ENCODE results near the gene MEF2C. TPM values are rescaled to one million over a fixed set of nuclear protein-coding genes. Genes with fewer than 3 reads are reported as not detected.

The MEF2C gene
- total RNA-seq, 1 donor: 30.0 TPM

DNA sequence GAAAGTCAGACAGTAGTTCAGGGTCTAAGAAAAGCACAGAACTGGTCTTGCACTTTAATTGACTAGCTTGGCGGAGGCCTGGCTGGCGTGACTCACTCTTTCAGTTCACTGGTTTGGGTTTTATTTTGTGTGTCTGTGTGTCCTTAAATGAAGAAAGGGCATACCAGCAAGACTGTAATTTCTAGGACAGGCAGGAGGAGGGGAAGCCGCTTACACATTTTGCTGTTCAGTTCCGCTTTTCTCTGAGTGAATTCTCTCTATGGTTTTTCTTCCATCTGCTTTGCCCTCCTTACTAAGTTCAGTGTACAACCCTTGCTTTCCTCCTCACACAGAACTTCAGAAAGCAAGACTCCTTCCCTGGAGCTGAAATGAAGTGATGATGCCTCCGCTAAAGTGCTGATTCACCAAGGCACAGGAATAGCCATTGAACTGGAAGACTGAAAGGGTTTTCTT, 150.8 kb downstream of the MEF2C start:
- Histone ChIP-seq H3K9me3 (ENCODE audit: low read depth, low read length) (no peaks in the 10 kb centered on the region), H3K27me3 (ENCODE audit: insufficient read depth, low read length) (no peaks in the 10 kb centered on the region), H3K4me3 (ENCODE audit: low read length) (no peak overlapping the region), H3K4me1 (ENCODE audit: insufficient read depth, low read length) (peaks cover 28% of the 10 kb centered on the region)

DNA sequence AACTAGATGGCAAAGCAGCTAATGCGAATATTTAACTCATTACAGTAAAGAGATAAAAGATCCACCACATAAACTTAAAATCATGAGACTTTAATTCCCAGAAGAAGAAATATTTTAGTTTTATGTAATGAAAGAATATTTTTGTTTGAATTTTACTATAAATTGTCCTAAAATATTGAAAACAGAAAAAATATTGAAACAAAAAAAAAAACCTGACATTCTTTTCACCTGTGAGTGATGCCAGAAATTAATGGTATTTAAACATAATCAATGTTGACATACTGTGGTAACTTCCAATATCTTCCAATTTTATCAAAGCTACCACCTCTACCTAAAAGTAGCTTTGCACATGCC, 153.2 kb downstream of the MEF2C start:
- Histone ChIP-seq H3K27me3 (ENCODE audit: insufficient read depth, low read length) (no peaks in the 10 kb centered on the region), H3K9me3 (ENCODE audit: low read depth, low read length) (no peaks in the 10 kb centered on the region), H3K4me1 (ENCODE audit: insufficient read depth, low read length) (peaks cover 23% of the 10 kb centered on the region), H3K4me3 (ENCODE audit: low read length) (no peak overlapping the region)

DNA sequence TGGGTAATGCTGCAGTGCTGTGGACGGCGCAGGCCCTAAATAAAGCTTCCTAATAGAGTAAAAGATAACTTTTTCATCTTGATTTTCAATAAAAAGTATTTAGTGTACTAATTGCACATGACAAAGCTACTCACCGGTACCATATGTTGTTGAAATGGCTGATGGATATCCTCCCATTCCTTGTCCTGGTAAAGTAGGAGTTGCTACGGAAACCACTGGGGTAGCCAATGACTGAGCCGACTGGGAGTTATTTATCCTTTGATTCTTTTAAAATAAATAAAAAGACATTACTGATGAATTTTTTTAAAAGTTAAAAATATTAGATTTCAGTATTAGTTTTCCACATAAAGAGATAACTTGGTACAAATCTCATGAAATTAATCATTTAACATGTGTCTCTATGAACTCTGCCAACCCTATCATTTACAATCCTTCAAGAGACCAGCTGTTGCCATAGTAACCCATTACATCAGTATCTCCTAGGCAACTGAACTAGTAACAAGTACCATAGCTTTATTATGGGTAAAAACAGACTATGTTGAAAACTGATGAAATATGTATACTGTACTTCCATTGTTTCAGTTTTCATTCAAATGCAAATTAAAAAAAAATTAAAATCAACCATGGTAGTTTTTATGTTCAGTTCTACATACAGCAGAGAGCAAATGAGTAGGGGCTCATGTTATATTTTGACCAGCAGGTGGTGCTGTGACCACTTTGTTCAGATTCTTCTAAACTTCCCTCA, 153.7 kb downstream of the MEF2C start:
- Histone ChIP-seq H3K27me3 (ENCODE audit: insufficient read depth, low read length) (no peaks in the 10 kb centered on the region), H3K4me3 (ENCODE audit: low read length) (no peak overlapping the region), H3K9me3 (ENCODE audit: low read depth, low read length) (no peaks in the 10 kb centered on the region), H3K4me1 (ENCODE audit: insufficient read depth, low read length) (peaks cover 22% of the 10 kb centered on the region)

- Histone ChIP-seq H3K4me3 (ENCODE audit: low read length) (no peak overlapping the region), H3K9me3 (ENCODE audit: low read depth, low read length) (no peaks in the 10 kb centered on the region), H3K27me3 (ENCODE audit: insufficient read depth, low read length) (no peaks in the 10 kb centered on the region), H3K4me1 (ENCODE audit: insufficient read depth, low read length) (peaks cover 13% of the 10 kb centered on the region)
These were observed 155.2 kb downstream of the MEF2C start for GRCh38 chr5:88727705-88728313.

DNA sequence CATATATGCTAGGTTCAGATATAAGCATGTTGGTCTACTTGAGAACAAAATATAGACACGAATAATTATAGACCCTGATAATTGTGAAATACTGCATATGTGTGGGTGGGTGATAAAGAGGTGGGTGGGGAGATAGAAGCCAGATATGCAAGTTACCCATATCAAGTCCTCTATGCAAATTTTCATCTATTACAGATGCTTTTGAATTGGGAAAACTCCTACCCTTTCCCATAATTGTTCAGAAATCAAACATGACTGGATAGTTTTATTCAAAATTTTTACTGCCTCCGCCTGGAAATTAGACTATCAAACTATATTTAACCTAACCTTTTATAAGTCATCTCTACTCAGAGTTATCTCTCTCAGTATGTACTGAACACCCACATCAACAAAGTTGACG, 157.5 kb downstream of the MEF2C start:
- no peaks in the 10 kb centered on the region for H3K9me3 ChIP-seq (ENCODE audit: low read depth, low read length)

GRCh38 chr5:88724201-88724600, 158.8 kb downstream of the MEF2C start:
- no peaks in the 10 kb centered on the region for H3K9me3 ChIP-seq (ENCODE audit: low read depth, low read length)
- H3K27me3 ChIP-seq (ENCODE audit: insufficient read depth, low read length): no peaks in the 10 kb centered on the region
- H3K4me1 ChIP-seq (ENCODE audit: insufficient read depth, low read length): no peaks in the 10 kb centered on the region
- no peak overlapping the region for H3K4me3 ChIP-seq (ENCODE audit: low read length)

More for the DNA sequence above, 157.5 kb downstream of the MEF2C start:
- Histone ChIP-seq H3K27me3 (ENCODE audit: insufficient read depth, low read length) (no peaks in the 10 kb centered on the region), H3K4me1 (ENCODE audit: insufficient read depth, low read length) (no peaks in the 10 kb centered on the region), H3K4me3 (ENCODE audit: low read length) (no peak overlapping the region)

DNA sequence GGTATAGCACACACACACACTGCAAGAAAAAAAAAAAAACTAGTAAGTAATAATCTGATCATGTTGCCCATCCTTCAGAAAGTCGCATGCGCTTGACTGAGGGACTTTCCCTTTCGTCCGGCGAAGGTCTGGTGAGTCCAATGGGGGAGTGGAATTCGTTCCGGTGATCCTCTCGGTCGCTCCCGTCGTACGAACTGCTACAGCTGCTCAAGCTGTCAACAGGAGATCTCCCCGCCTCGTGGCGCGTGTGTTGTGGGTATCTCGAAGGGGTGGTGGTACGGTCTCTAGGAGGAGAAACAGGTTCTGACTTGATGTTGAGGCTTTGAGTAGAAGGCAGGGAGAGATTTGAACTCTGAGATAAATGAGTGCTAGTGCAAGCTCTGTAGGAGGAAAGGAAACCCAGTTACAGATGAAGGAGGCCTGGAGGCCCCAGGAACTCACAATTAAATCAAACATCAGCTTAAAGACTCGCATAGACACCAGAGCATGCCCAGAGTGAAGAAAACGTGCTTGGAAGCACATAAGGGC, 160.4 kb downstream of the MEF2C start:
- no peaks in the 10 kb centered on the region for H3K9me3 ChIP-seq (ENCODE audit: low read depth, low read length)
- H3K4me3 ChIP-seq (ENCODE audit: low read length): no peak overlapping the region
- H3K4me1 ChIP-seq (ENCODE audit: insufficient read depth, low read length): no peaks in the 10 kb centered on the region
- no peaks in the 10 kb centered on the region for H3K27me3 ChIP-seq (ENCODE audit: insufficient read depth, low read length)

DNA sequence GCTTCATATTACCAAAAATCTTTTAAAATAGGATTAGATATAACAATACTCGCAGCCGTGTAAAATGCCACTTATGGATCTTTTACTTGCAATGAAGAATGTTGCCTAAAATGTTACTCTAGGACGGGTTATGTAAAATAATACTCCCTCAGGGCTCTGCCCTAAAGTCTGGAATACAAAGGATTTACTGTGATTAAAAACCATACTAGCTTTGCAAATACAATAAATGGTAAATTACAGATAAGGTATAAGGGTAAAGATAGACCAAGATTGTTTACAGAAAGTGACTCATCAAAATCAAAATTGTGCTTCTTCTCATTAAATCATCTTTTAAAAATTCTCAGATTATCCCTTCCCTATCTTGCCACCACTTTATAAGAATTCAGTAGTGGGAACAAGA, 163.6 kb downstream of the MEF2C start:
- no peak overlapping the region for H3K4me3 ChIP-seq (ENCODE audit: low read length)
- no peaks in the 10 kb centered on the region for H3K9me3 ChIP-seq (ENCODE audit: low read depth, low read length)
- H3K4me1 ChIP-seq (ENCODE audit: insufficient read depth, low read length): no peaks in the 10 kb centered on the region
- no peaks in the 10 kb centered on the region for H3K27me3 ChIP-seq (ENCODE audit: insufficient read depth, low read length)

DNA sequence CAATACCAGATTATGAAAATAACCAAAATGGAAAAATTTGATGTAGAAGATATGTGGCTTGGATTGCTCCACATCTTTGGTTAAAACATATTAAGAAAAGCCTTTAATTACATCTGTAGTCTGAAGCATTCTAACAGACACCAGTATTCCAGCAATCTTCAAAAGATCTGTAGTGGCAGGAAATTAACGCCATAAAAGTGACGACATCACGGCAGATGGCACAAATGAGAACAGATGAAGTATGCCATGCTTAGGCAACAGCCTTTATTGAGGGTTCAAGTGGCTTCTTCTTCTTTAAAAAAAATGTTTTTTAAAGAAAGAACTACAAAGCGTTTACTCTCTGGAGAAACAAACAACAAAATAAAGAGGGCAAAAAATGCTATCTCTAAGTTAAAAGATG, 164.2 kb downstream of the MEF2C start:
- Histone ChIP-seq H3K9me3 (ENCODE audit: low read depth, low read length) (no peaks in the 10 kb centered on the region), H3K4me1 (ENCODE audit: insufficient read depth, low read length) (no peaks in the 10 kb centered on the region), H3K4me3 (ENCODE audit: low read length) (no peak overlapping the region), H3K27me3 (ENCODE audit: insufficient read depth, low read length) (no peaks in the 10 kb centered on the region)

GRCh38 chr5:88716101-88716500, 166.9 kb downstream of the MEF2C start:
- Histone ChIP-seq H3K4me3 (ENCODE audit: low read length) (no peak overlapping the region), H3K4me1 (ENCODE audit: insufficient read depth, low read length) (no peaks in the 10 kb centered on the region), H3K9me3 (ENCODE audit: low read depth, low read length) (no peaks in the 10 kb centered on the region), H3K27me3 (ENCODE audit: insufficient read depth, low read length) (no peaks in the 10 kb centered on the region)

DNA sequence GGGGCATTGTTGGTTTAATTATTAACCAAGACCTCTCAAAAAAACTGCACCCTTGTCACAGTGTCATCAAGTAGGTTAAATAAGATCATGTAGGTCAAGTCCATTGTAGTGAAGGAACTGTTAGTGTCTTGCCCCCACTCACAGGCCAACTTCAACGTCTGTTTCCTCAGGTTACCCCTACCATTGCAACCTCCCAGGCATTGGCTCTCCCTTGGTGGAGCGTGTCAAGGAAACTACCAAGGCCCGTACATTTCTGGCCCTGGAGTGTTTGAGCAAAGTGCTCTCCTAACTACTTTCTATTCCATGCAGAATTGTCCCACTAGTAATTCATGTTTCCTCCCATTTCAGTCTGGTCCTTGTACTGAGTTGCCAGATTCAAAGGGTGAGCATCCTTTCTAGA, 167.5 kb downstream of the MEF2C start:
- no peaks in the 10 kb centered on the region for H3K27me3 ChIP-seq (ENCODE audit: insufficient read depth, low read length)
- H3K9me3 ChIP-seq (ENCODE audit: low read depth, low read length): no peaks in the 10 kb centered on the region
- no peaks in the 10 kb centered on the region for H3K4me1 ChIP-seq (ENCODE audit: insufficient read depth, low read length)
- H3K4me3 ChIP-seq (ENCODE audit: low read length): no peak overlapping the region

GRCh38 chr5:88713818-88714217, 169.2 kb downstream of the MEF2C start:
- no peaks in the 10 kb centered on the region for H3K27me3 ChIP-seq (ENCODE audit: insufficient read depth, low read length)
- H3K4me1 ChIP-seq (ENCODE audit: insufficient read depth, low read length): no peaks in the 10 kb centered on the region
- no peak overlapping the region for H3K4me3 ChIP-seq (ENCODE audit: low read length)
- no peaks in the 10 kb centered on the region for H3K9me3 ChIP-seq (ENCODE audit: low read depth, low read length)

- no peaks in the 10 kb centered on the region for H3K4me1 ChIP-seq (ENCODE audit: insufficient read depth, low read length)
- no peak overlapping the region for H3K4me3 ChIP-seq (ENCODE audit: low read length)
These were observed 174.1 kb downstream of the MEF2C start for GRCh38 chr5:88708682-88709398.

GRCh38 chr5:88708021-88708420, 175.0 kb downstream of the MEF2C start:
- no peaks in the 10 kb centered on the region for H3K9me3 ChIP-seq (ENCODE audit: low read depth, low read length)
- no peak overlapping the region for H3K4me3 ChIP-seq (ENCODE audit: low read length)
- H3K27me3 ChIP-seq (ENCODE audit: insufficient read depth, low read length): peaks cover 8% of the 10 kb centered on the region
- no peaks in the 10 kb centered on the region for H3K4me1 ChIP-seq (ENCODE audit: insufficient read depth, low read length)

More at GRCh38 chr5:88708682-88709398, 174.1 kb downstream of the MEF2C start:
- Histone ChIP-seq H3K27me3 (ENCODE audit: insufficient read depth, low read length) (peaks cover 4% of the 10 kb centered on the region), H3K9me3 (ENCODE audit: low read depth, low read length) (no peaks in the 10 kb centered on the region)

DNA sequence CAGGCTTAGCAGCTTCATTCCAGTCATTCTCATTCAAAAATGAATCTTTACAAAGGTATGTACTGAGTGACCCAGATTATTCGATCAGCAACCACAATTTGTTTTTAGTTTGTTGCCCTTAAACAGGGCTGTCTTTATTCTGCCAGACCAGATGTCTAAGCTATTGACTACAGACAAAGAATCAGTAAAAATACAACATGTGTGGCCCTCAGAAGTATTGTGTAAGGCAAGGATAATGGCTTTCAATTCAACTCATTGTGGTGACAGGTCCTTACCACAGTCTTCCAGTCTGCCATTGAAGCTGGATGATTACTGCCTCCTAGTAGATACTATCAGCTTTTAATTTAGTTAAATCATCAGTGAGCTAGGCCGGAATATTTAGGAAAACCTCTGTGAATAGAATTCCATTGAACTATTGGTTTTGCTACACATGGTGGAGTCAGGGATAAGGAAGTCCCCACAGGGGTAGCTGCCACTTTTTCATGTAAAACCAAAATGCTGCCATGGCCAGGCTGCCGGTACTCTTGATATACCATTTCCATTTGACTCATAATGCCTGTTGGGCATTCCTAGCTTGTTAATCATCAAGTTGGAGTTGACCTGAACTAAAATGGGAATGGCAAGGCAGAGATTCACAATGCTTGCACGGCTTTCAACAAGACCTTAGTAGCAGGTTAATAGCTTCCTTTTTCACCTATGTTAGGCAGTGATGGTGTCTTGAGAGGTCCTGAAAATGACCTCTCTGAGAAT, 175.6 kb downstream of the MEF2C start:
- Histone ChIP-seq H3K9me3 (ENCODE audit: low read depth, low read length) (no peaks in the 10 kb centered on the region), H3K4me1 (ENCODE audit: insufficient read depth, low read length) (no peaks in the 10 kb centered on the region), H3K27me3 (ENCODE audit: insufficient read depth, low read length) (peaks cover 9% of the 10 kb centered on the region), H3K4me3 (ENCODE audit: low read length) (no peak overlapping the region)
